ENCODE data around the gene TCTN2. TPM values are rescaled to one million over a fixed set of nuclear protein-coding genes. Genes with fewer than 3 reads are reported as not detected.

Gene TCTN2
- total and polyA plus RNA-seq, 2 of the 8 experiments (the other 6 are each of a cell fraction or from before 2014, with no cell fraction given) = 7.5 to 8.4 TPM

GRCh38 chr12:123645878-123646277 lies 25.0 kb upstream of the TCTN2 start:
- Histone ChIP-seq H2BK20ac (ENCODE audit: low read length) (no peak overlapping the region), H3K27ac (ENCODE audit: low read depth, low read length) (no peak overlapping the region), H2BK5ac (ENCODE audit: low read depth, low read length) (no peak overlapping the region), H3K4ac (replicated peaks; ENCODE audit: insufficient read length, low read depth, low read length) (no peak overlapping the region), H2BK15ac (ENCODE audit: low read length) (no peak overlapping the region), H4K5ac (ENCODE audit: insufficient read length, low read depth, low read length) (no peak overlapping the region), H2BK12ac (ENCODE audit: low read depth, low read length) (no peak overlapping the region), H4K20me1 (replicated peaks in 1 of 2; ENCODE audit: control insufficient read depth in 1 of 2, insufficient read depth in 2 of 2, low read length in 2 of 2) (peaks cover 0 to 2% of the 10 kb centered on the region in 2 experiments), H3K23me2 (ENCODE audit: low read depth, low read length) (no peaks in the 10 kb centered on the region), H3K4me3 (ENCODE audit: extremely low read depth in 1 of 4, insufficient read depth in 2 of 4, low read depth in 3 of 4, low read length in 4 of 4) (no peak overlapping the region), H3K9me3 (ENCODE audit: insufficient read depth in 2 of 2, low read depth in 1 of 2, low read length in 1 of 2) (no peaks in the 10 kb centered on the region), H3K4me1 (replicated peaks in 1 of 4; ENCODE audit: control insufficient read depth in 3 of 4, insufficient read depth in 4 of 4, low read length in 3 of 4) (no peaks in the 10 kb centered on the region), H3K23ac (ENCODE audit: insufficient read length) (no peak overlapping the region), H3K56ac (replicated peaks; ENCODE audit: insufficient read length, low read depth, low read length) (no peak overlapping the region), H3K4me2 (ENCODE audit: insufficient read depth in 1 of 2, low read depth in 2 of 2, low read length in 2 of 2) (no peak overlapping the region), H3K36me3 (ENCODE audit: control insufficient read depth in 2 of 4, insufficient read depth in 4 of 4, low read length in 3 of 4) (peaks cover 5 to 28% (median 18%) of the 10 kb centered on the region in 4 experiments; a peak in 7 of 8 replicates), H3K18ac (ENCODE audit: extremely low read depth, low read length) (no peak overlapping the region), H3K79me2 (ENCODE audit: control insufficient read depth in 1 of 2, insufficient read depth in 2 of 2, low read length in 2 of 2) (no peaks in the 10 kb centered on the region), H3K9ac (replicated peaks in 1 of 4; ENCODE audit: extremely low read depth in 1 of 4, low read depth in 3 of 4, low read length in 3 of 4) (no peak overlapping the region), H2AK5ac (ENCODE audit: low read depth, low read length) (no peak overlapping the region), H2BK120ac (replicated peaks; ENCODE audit: low read depth, low read length) (no peak overlapping the region), H2AFZ (ENCODE audit: low read length) (no peak overlapping the region), H4K8ac (ENCODE audit: extremely low read depth, insufficient read depth, low read length) (no peak overlapping the region), H3K79me1 (ENCODE audit: low read depth, low read length) (peaks cover 2% of the 10 kb centered on the region), H4K91ac (replicated peaks; ENCODE audit: insufficient read length, low read length) (no peak overlapping the region), H3K27me3 (replicated peaks in 1 of 4; ENCODE audit: control insufficient read depth in 3 of 4, extremely low read depth in 1 of 4, insufficient read depth in 3 of 4, low read length in 3 of 4) (no peaks in the 10 kb centered on the region), H3K14ac (ENCODE audit: insufficient read length) (no peak overlapping the region)
- ChIA-PET POLR2A (ENCODE audit: partially characterized antibody) (interaction anchor here (0.7 to 2.8 kb wide), 4 partner anchors 12 to 24 kb away, joined by 3 to 8 read pairs (median 4); no protein-coding TSS in a partner anchor), CTCF (ENCODE audit: partially characterized antibody) (interaction anchor here (0.6 to 1.3 kb wide), 3 partner anchors 27 to 125 kb away, joined by 3 read pairs; no protein-coding TSS in a partner anchor)
- TF ChIP-seq KDM5A (IDR thresholded peaks at IDR 0.05; ENCODE audit: low read length) = no peak
- no peak for TF ChIP-seq RFX5 (IDR thresholded peaks at IDR 0.05; ENCODE audit: borderline replicate concordance, low read depth, low read length)
- no peak for TF ChIP-seq SP2 (IDR thresholded peaks at IDR 0.05; ENCODE audit: low read length)
- TF ChIP-seq RXRA (IDR thresholded peaks at IDR 0.05; ENCODE audit: insufficient read depth, low read depth, low read length) = no peak
- no peak for TF ChIP-seq TAF7 (optimal IDR thresholded peaks at IDR 0.05; ENCODE audit: borderline replicate concordance, low read depth, low read length)
- no peak for TF ChIP-seq JUN (IDR thresholded peaks at IDR 0.05; ENCODE audit: low read depth, low read length)
- TF ChIP-seq SP1 (IDR thresholded peaks at IDR 0.05; ENCODE audit: low read depth, low read length) = no peak
- no peak for TF ChIP-seq SUZ12 (IDR thresholded peaks at IDR 0.05; ENCODE audit: low read length)
- no peak for TF ChIP-seq NRF1 (IDR thresholded peaks at IDR 0.05; ENCODE audit: low read depth, low read length)
- TF ChIP-seq KDM1A (IDR thresholded peaks at IDR 0.05; ENCODE audit: borderline replicate concordance, low read length) = no peak
- DNase-seq (ENCODE audit: low read depth in 1 of 2, low spot score in 2 of 2) = no peak
- WGBS, 2 experiments (ENCODE audit: extremely low coverage in 1 of 2, insufficient coverage in 1 of 2, insufficient read length in 1 of 2, insufficient replicate concordance in 2 of 2, low coverage in 1 of 2, low lambda C conversion rate in 2 of 2, missing lambda C conversion rate in 1 of 2) = 95% methylated on average over 5 of the region's 5 CpGs; no CpG with 5 or more reads in 1 of the 2 experiments
- FAIRE-seq = no peak

Measured in H1 (cell line).